ENCODE results near the gene LBH. TPM values are rescaled to one million over a fixed set of nuclear protein-coding genes. Genes with fewer than 3 reads are reported as not detected.

LBH gene
- total RNA-seq, 2 experiments from 2014 or later = 3.0 to 3.7 TPM

GRCh38 chr2:30229596-30229995 lies 1.7 kb upstream of the LBH start:
- ChIA-PET CTCF (ENCODE audit: unreplicated experiment) (interaction anchor here (0.8 kb wide), 1 partner anchor 128 kb away, joined by 4 read pairs; no protein-coding TSS in a partner anchor), POLR2A (interaction anchor here (0.7 to 1.5 kb wide), 3 partner anchors 15 to 106 kb away, joined by 3 to 5 read pairs (median 3); no protein-coding TSS in a partner anchor)
- Histone ChIP-seq H3K27ac (ENCODE audit: low read depth, low read length, poor library complexity, severe bottlenecking) (no peak overlapping the region), H3K9me2 (ENCODE audit: insufficient read depth, low read length) (no peaks in the 10 kb centered on the region), H3K4me3 (ENCODE audit: low read depth, low read length, poor library complexity, severe bottlenecking) (no peak overlapping the region), H3K4me2 (ENCODE audit: low read length) (no peak overlapping the region), H3K4me1 (ENCODE audit: insufficient read depth, low read length, poor library complexity, severe bottlenecking) (peaks cover 36% of the 10 kb centered on the region), H4K20me1 (ENCODE audit: insufficient read depth, low read length) (no peaks in the 10 kb centered on the region), H2AFZ (ENCODE audit: low read length) (no peak overlapping the region), H3K36me3 (ENCODE audit: insufficient read depth, low read length) (no peaks in the 10 kb centered on the region), H3K79me2 (ENCODE audit: insufficient read depth, low read depth, low read length) (no peaks in the 10 kb centered on the region), H3K9me3 (ENCODE audit: low read length) (no peaks in the 10 kb centered on the region)
- intact Hi-C loops (cut with micrococcal nuclease; ENCODE audit: unreplicated experiment) = no loop called here
- no TSS peak for BruUV-seq (replicated peaks)
- DNase-seq (ENCODE audit: low spot score) = no peak
- TF ChIP-seq CTCF (conservative IDR thresholded peaks at IDR 0.05; ENCODE audit: low read length) = no peak
- TF ChIP-seq EZH2phosphoT487 (IDR thresholded peaks at IDR 0.05; ENCODE audit: borderline replicate concordance, low read depth, low read length) = no peak

GRCh38 chr2:30230497-30231211 lies 680 bp upstream of the LBH start:
- TF ChIP-seq EZH2phosphoT487 (IDR thresholded peaks at IDR 0.05; ENCODE audit: borderline replicate concordance, low read depth, low read length) = no peak; the same call in 1 of the 2 replicates
- TF ChIP-seq CTCF (conservative IDR thresholded peaks at IDR 0.05; ENCODE audit: low read length) = 0 out of 2 replicates have a peak, but pooled peaks have one; percentile 21
- Histone ChIP-seq H3K4me2 (ENCODE audit: low read length) (peak overlapping the region; percentile 81), H3K27ac (ENCODE audit: low read depth, low read length, poor library complexity, severe bottlenecking) (no peak overlapping the region), H3K9me3 (ENCODE audit: low read length) (no peaks in the 10 kb centered on the region), H4K20me1 (ENCODE audit: insufficient read depth, low read length) (no peaks in the 10 kb centered on the region), H3K36me3 (ENCODE audit: insufficient read depth, low read length) (no peaks in the 10 kb centered on the region), H3K9me2 (ENCODE audit: insufficient read depth, low read length) (no peaks in the 10 kb centered on the region), H3K4me3 (ENCODE audit: low read depth, low read length, poor library complexity, severe bottlenecking) (peak overlapping the region; percentile 67), H2AFZ (ENCODE audit: low read length) (peak overlapping the region; percentile 39; the same call in 1 of the 2 replicates), H3K4me1 (ENCODE audit: insufficient read depth, low read length, poor library complexity, severe bottlenecking) (peaks cover 25% of the 10 kb centered on the region), H3K79me2 (ENCODE audit: insufficient read depth, low read depth, low read length) (no peaks in the 10 kb centered on the region)
- ChIA-PET CTCF (ENCODE audit: unreplicated experiment) (interaction anchor here (0.5 to 0.6 kb wide), 2 partner anchors 50 to 92 kb away, joined by 3 read pairs; no protein-coding TSS in a partner anchor), POLR2A (interaction anchor here (0.5 to 1.5 kb wide), 3 partner anchors 56 to 242 kb away, joined by 3 to 5 read pairs (median 3); no protein-coding TSS in a partner anchor)
- peak; percentile 41 for DNase-seq (ENCODE audit: low spot score)
- BruUV-seq (replicated peaks) = no TSS peak
- intact Hi-C loops (cut with micrococcal nuclease; ENCODE audit: unreplicated experiment) = no loop called here

Measured in OCI-LY7 (cell line).